GM19395 (cell line): Measurements from ENCODE around the gene SH3TC1.

ENCODE experiments used
- ATAC-seq: cut with Tn5 transposase; IDR thresholded peaks from one replicate; pipeline ENCODE4 v1.9.1; 2021; ENCODE audit warnings: mild to moderate bottlenecking, moderate library complexity; ENCODE audit not compliant: unreplicated experiment

Gene SH3TC1

GRCh38 chr4:8228319-8229250 is 29.5 kb downstream of the SH3TC1 start:
- ATAC-seq = peak; percentile 78

- no peak for ATAC-seq
Measured at GRCh38 chr4:8229331-8229975, 30.4 kb downstream of the SH3TC1 start.

- no peak for ATAC-seq
Measured at GRCh38 chr4:8230033-8230432, 30.9 kb downstream of the SH3TC1 start.

- no peak for ATAC-seq
Measured at GRCh38 chr4:8230891-8231290, 31.8 kb downstream of the SH3TC1 start.

- no peak for ATAC-seq
Measured at GRCh38 chr4:8231551-8232049, 32.5 kb downstream of the SH3TC1 start.

GRCh38 chr4:8232748-8233147 is 33.7 kb downstream of the SH3TC1 start:
- ATAC-seq = no peak

- no peak for ATAC-seq
Measured at GRCh38 chr4:8233672-8234484, 34.8 kb downstream of the SH3TC1 start.

- ATAC-seq = no peak
Measured at GRCh38 chr4:8234715-8235114, 35.6 kb downstream of the SH3TC1 start.

- ATAC-seq = no peak
Measured at GRCh38 chr4:8235224-8235623, 36.1 kb downstream of the SH3TC1 start.

GRCh38 chr4:8235686-8236085 is 36.6 kb downstream of the SH3TC1 start:
- no peak for ATAC-seq

- ATAC-seq = no peak
Measured at GRCh38 chr4:8236106-8236919, 37.2 kb downstream of the SH3TC1 start.

- ATAC-seq = no peak
Measured at GRCh38 chr4:8236920-8237195, 37.8 kb downstream of the SH3TC1 start.

- ATAC-seq = no peak
Measured at GRCh38 chr4:8237256-8237989, 38.3 kb downstream of the SH3TC1 start.

- ATAC-seq = no peak
Measured at GRCh38 chr4:8238036-8238511, 39.0 kb downstream of the SH3TC1 start.

GRCh38 chr4:8238515-8239053 is 39.5 kb downstream of the SH3TC1 start:
- no peak for ATAC-seq

- no peak for ATAC-seq
Measured at GRCh38 chr4:8239226-8239625, 40.1 kb downstream of the SH3TC1 start.

GRCh38 chr4:8239661-8240060 is 40.6 kb downstream of the SH3TC1 start:
- no peak for ATAC-seq

- no peak for ATAC-seq
Measured at GRCh38 chr4:8240211-8241041, 41.3 kb downstream of the SH3TC1 start.
